ENCODE data around the gene KIF3B.

KIF3B gene

GRCh38 chr20:32277361-32278198 lies at the start of gene KIF3B:
Gene KIF3B, plus strand, starts transcription at chr20:32277651. Its CDS starts 32,127 bp downstream, at chr20:32309778.
- peak; percentile 55 for DNase-seq (ENCODE audit: low read depth, low spot score)
- Histone ChIP-seq H3K4me1 (ENCODE audit: control insufficient read depth, insufficient read depth, low read length) (no peaks in the 10 kb centered on the region), H3K27ac (ENCODE audit: low read length) (no peak within 1 kb of the TSS), H3K36me3 (ENCODE audit: control insufficient read depth, insufficient read depth, low read length) (no peaks in the 10 kb centered on the region), H3K9me3 (ENCODE audit: control insufficient read depth, insufficient read depth, low read length) (no peaks in the 10 kb centered on the region), H3K27me3 (ENCODE audit: control insufficient read depth, insufficient read depth, low read length) (no peaks in the 10 kb centered on the region), H3K4me3 (ENCODE audit: low read length) (peak within 1 kb of the TSS; percentile 71)
- WGBS (ENCODE audit: insufficient coverage, insufficient read length): no CpG with 5 or more reads among the region's 62 CpGs

- H3K4me3 ChIP-seq (ENCODE audit: low read length): no peak overlapping the region
These were observed 49.4 kb upstream of the KIF3B start for GRCh38 chr20:32227744-32228688.

GRCh38 chr20:32229251-32229747 lies 48.2 kb upstream of the KIF3B start:
- peaks cover 7% of the 10 kb centered on the region; the same call in 1 of the 2 replicates for H3K36me3 ChIP-seq (ENCODE audit: control insufficient read depth, insufficient read depth, low read length)
- H3K4me1 ChIP-seq (ENCODE audit: control insufficient read depth, insufficient read depth, low read length): no peaks in the 10 kb centered on the region
- 100% methylated on average over 2 of the region's 5 CpGs for WGBS (ENCODE audit: insufficient coverage, insufficient read length)
- H3K4me3 ChIP-seq (ENCODE audit: low read length): no peak overlapping the region
- no peak for DNase-seq (ENCODE audit: low read depth, low spot score)
- H3K9me3 ChIP-seq (ENCODE audit: control insufficient read depth, insufficient read depth, low read length): no peaks in the 10 kb centered on the region
- H3K27ac ChIP-seq (ENCODE audit: low read length): no peak overlapping the region
- no peaks in the 10 kb centered on the region for H3K27me3 ChIP-seq (ENCODE audit: control insufficient read depth, insufficient read depth, low read length)

More at GRCh38 chr20:32227744-32228688, 49.4 kb upstream of the KIF3B start:
- DNase-seq (ENCODE audit: low read depth, low spot score): no peak
- H3K36me3 ChIP-seq (ENCODE audit: control insufficient read depth, insufficient read depth, low read length): peaks cover 7% of the 10 kb centered on the region; the same call in 1 of the 2 replicates
- H3K27ac ChIP-seq (ENCODE audit: low read length): no peak overlapping the region
- no peaks in the 10 kb centered on the region for H3K9me3 ChIP-seq (ENCODE audit: control insufficient read depth, insufficient read depth, low read length)
- no peaks in the 10 kb centered on the region for H3K27me3 ChIP-seq (ENCODE audit: control insufficient read depth, insufficient read depth, low read length)
- H3K4me1 ChIP-seq (ENCODE audit: control insufficient read depth, insufficient read depth, low read length): no peaks in the 10 kb centered on the region
- no CpG with 5 or more reads among the region's 22 CpGs for WGBS (ENCODE audit: insufficient coverage, insufficient read length)

- H3K36me3 ChIP-seq (ENCODE audit: control insufficient read depth, insufficient read depth, low read length): peaks cover 16% of the 10 kb centered on the region; the same call in 1 of the 2 replicates
- no peak for DNase-seq (ENCODE audit: low read depth, low spot score)
These were observed 46.7 kb upstream of the KIF3B start for GRCh38 chr20:32230707-32231106.

GRCh38 chr20:32231245-32231644 lies 46.2 kb upstream of the KIF3B start:
- Histone ChIP-seq H3K36me3 (ENCODE audit: control insufficient read depth, insufficient read depth, low read length) (peaks cover 16% of the 10 kb centered on the region; the same call in 1 of the 2 replicates), H3K4me1 (ENCODE audit: control insufficient read depth, insufficient read depth, low read length) (no peaks in the 10 kb centered on the region)
- no CpG with 5 or more reads among the region's 4 CpGs for WGBS (ENCODE audit: insufficient coverage, insufficient read length)

More at GRCh38 chr20:32230707-32231106, 46.7 kb upstream of the KIF3B start:
- H3K27ac ChIP-seq (ENCODE audit: low read length): no peak overlapping the region
- no CpG with 5 or more reads among the region's 13 CpGs for WGBS (ENCODE audit: insufficient coverage, insufficient read length)
- no peaks in the 10 kb centered on the region for H3K27me3 ChIP-seq (ENCODE audit: control insufficient read depth, insufficient read depth, low read length)
- H3K4me3 ChIP-seq (ENCODE audit: low read length): no peak overlapping the region
- H3K9me3 ChIP-seq (ENCODE audit: control insufficient read depth, insufficient read depth, low read length): no peaks in the 10 kb centered on the region
- H3K4me1 ChIP-seq (ENCODE audit: control insufficient read depth, insufficient read depth, low read length): no peaks in the 10 kb centered on the region

GRCh38 chr20:32231847-32232246 lies 45.6 kb upstream of the KIF3B start:
- H3K9me3 ChIP-seq (ENCODE audit: control insufficient read depth, insufficient read depth, low read length): no peaks in the 10 kb centered on the region
- no peaks in the 10 kb centered on the region for H3K27me3 ChIP-seq (ENCODE audit: control insufficient read depth, insufficient read depth, low read length)
- no CpG with 5 or more reads among the region's 4 CpGs for WGBS (ENCODE audit: insufficient coverage, insufficient read length)
- no peak for DNase-seq (ENCODE audit: low read depth, low spot score)
- no peaks in the 10 kb centered on the region for H3K4me1 ChIP-seq (ENCODE audit: control insufficient read depth, insufficient read depth, low read length)
- H3K36me3 ChIP-seq (ENCODE audit: control insufficient read depth, insufficient read depth, low read length): peaks cover 16% of the 10 kb centered on the region; the same call in 1 of the 2 replicates
- H3K4me3 ChIP-seq (ENCODE audit: low read length): no peak overlapping the region
- no peak overlapping the region for H3K27ac ChIP-seq (ENCODE audit: low read length)

More at GRCh38 chr20:32231245-32231644, 46.2 kb upstream of the KIF3B start:
- Histone ChIP-seq H3K9me3 (ENCODE audit: control insufficient read depth, insufficient read depth, low read length) (no peaks in the 10 kb centered on the region), H3K4me3 (ENCODE audit: low read length) (no peak overlapping the region), H3K27ac (ENCODE audit: low read length) (no peak overlapping the region), H3K27me3 (ENCODE audit: control insufficient read depth, insufficient read depth, low read length) (no peaks in the 10 kb centered on the region)
- DNase-seq (ENCODE audit: low read depth, low spot score): no peak

GRCh38 chr20:32232326-32232886 lies 45.0 kb upstream of the KIF3B start:
- no peak overlapping the region for H3K4me3 ChIP-seq (ENCODE audit: low read length)
- no peak overlapping the region for H3K27ac ChIP-seq (ENCODE audit: low read length)
- DNase-seq (ENCODE audit: low read depth, low spot score): no peak
- no peaks in the 10 kb centered on the region for H3K4me1 ChIP-seq (ENCODE audit: control insufficient read depth, insufficient read depth, low read length)
- peaks cover 16% of the 10 kb centered on the region; the same call in 1 of the 2 replicates for H3K36me3 ChIP-seq (ENCODE audit: control insufficient read depth, insufficient read depth, low read length)
- H3K9me3 ChIP-seq (ENCODE audit: control insufficient read depth, insufficient read depth, low read length): no peaks in the 10 kb centered on the region
- H3K27me3 ChIP-seq (ENCODE audit: control insufficient read depth, insufficient read depth, low read length): no peaks in the 10 kb centered on the region

- H3K27me3 ChIP-seq (ENCODE audit: control insufficient read depth, insufficient read depth, low read length): no peaks in the 10 kb centered on the region
- H3K4me1 ChIP-seq (ENCODE audit: control insufficient read depth, insufficient read depth, low read length): no peaks in the 10 kb centered on the region
- no peak overlapping the region for H3K27ac ChIP-seq (ENCODE audit: low read length)
- peaks cover 16% of the 10 kb centered on the region; the same call in 1 of the 2 replicates for H3K36me3 ChIP-seq (ENCODE audit: control insufficient read depth, insufficient read depth, low read length)
- no peak overlapping the region for H3K4me3 ChIP-seq (ENCODE audit: low read length)
- WGBS (ENCODE audit: insufficient coverage, insufficient read length): no CpG with 5 or more reads among the region's 9 CpGs
- DNase-seq (ENCODE audit: low read depth, low spot score): no peak
- no peaks in the 10 kb centered on the region for H3K9me3 ChIP-seq (ENCODE audit: control insufficient read depth, insufficient read depth, low read length)
These were observed 44.2 kb upstream of the KIF3B start for GRCh38 chr20:32233286-32233685.

- no peaks in the 10 kb centered on the region for H3K9me3 ChIP-seq (ENCODE audit: control insufficient read depth, insufficient read depth, low read length)
- H3K27ac ChIP-seq (ENCODE audit: low read length): no peak overlapping the region
- no peaks in the 10 kb centered on the region for H3K27me3 ChIP-seq (ENCODE audit: control insufficient read depth, insufficient read depth, low read length)
- DNase-seq (ENCODE audit: low read depth, low spot score): no peak
- peaks cover 16% of the 10 kb centered on the region; the same call in 1 of the 2 replicates for H3K36me3 ChIP-seq (ENCODE audit: control insufficient read depth, insufficient read depth, low read length)
- no peak overlapping the region for H3K4me3 ChIP-seq (ENCODE audit: low read length)
- no peaks in the 10 kb centered on the region for H3K4me1 ChIP-seq (ENCODE audit: control insufficient read depth, insufficient read depth, low read length)
- whole genome bisulfite sequencing (ENCODE audit: insufficient coverage, insufficient read length): no CpG with 5 or more reads among the region's 13 CpGs
These were observed 43.2 kb upstream of the KIF3B start for GRCh38 chr20:32234135-32234808.

Data from iPS DF 6.9 (cell line).